Testis (tissue), 3 donors: ENCODE measurements around the gene C2CD3. TPM values are rescaled to one million over a fixed set of nuclear protein-coding genes. Genes with fewer than 3 reads are reported as not detected.
"Not testable (repeated sequence)": the region's sequence is repeated elsewhere in the genome, so short reads cannot be mapped to it uniquely, and the experiment has no call there.

Experiments
- DNase-seq: peaks from one replicate; pipeline ENCODE4 v3.0.0-alpha.2; 2019
- H3K27ac ChIP-seq, 2 donors: fragments of 200-600 bp; sonication (generic); one replicate each; pipeline ENCODE4 v1.5.1; 2019
- H3K27me3 ChIP-seq: fragments of 200-600 bp; sonication (generic); one replicate; pipeline ENCODE4 v1.5.1; 2019
- H3K36me3 ChIP-seq: fragments of 200-600 bp; sonication (generic); one replicate; pipeline ENCODE4 v1.5.1; 2017; ENCODE audit warnings: low read depth; ENCODE audit errors: missing control alignments
- H3K4me1 ChIP-seq: fragments of 200-600 bp; sonication (generic); one replicate; pipeline ENCODE4 v1.5.1; 2019
- H3K4me3 ChIP-seq, 2 donors: fragments of 200-600 bp; sonication (generic); one replicate each; pipeline ENCODE4 v1.5.1; 2017 to 2019
- H3K9me3 ChIP-seq: fragments of 200-600 bp; sonication (generic); one replicate; pipeline ENCODE4 v1.5.1; 2017
- CTCF ChIP-seq, 3 experiments: fragments of 450-650 bp in 2 of 3; fragments of 200-600 bp in 1 of 3; sonication (generic) in 1 of 3; IDR thresholded peaks; one replicate each; pipeline ENCODE4 v1.5.1; 2016 to 2019; ENCODE audit warnings: antibody characterized with exemption in 3 of 3, mild to moderate bottlenecking in 2 of 3, moderate library complexity in 1 of 3
- POLR2A ChIP-seq: fragments of 450-650 bp; IDR thresholded peaks from one replicate; pipeline ENCODE4 v1.6.1; 2017; ENCODE audit warnings: antibody characterized with exemption, mild to moderate bottlenecking, moderate library complexity
- WGBS, 2 donors: methylation state at CpG; one replicate each; pipeline ENCODE4 v1.1.5; 2018; 5-methylcytosine and 5-hydroxymethylcytosine counted together
- intact Hi-C: fragments of 100-400 bp; cut with DNase I; formaldehyde crosslinking; loops from one replicate; pipeline ENCODE4 v1.15.1; 2023; ENCODE audit warnings: low total_unique reads
- polyA plus RNA-seq: library from polyadenylated mRNA; stranded (reverse); fragments of 350-450 nt; fragmentation: Illumina TruSeq; extraction: RNeasy Lipid Tissue Mini Kit (QIAGEN cat#74804); gene quantifications from one replicate; pipeline ENCODE4 v1.2.3, GENCODE V29; 2014; ENCODE audit warnings: low read depth, low replicate concordance; ENCODE audit not compliant: insufficient read depth
- total RNA-seq, 2 donors: library from RNA; depleted of rRNA; stranded (reverse); fragments of >200 nt; gene quantifications; one replicate each; pipeline ENCODE4 v1.2.3, GENCODE V29; 2016

C2CD3 gene
- total and polyA plus RNA-seq, 3 donors from 2014 or later = 56.1 to 89.4 (median 59.0) TPM

DNA sequence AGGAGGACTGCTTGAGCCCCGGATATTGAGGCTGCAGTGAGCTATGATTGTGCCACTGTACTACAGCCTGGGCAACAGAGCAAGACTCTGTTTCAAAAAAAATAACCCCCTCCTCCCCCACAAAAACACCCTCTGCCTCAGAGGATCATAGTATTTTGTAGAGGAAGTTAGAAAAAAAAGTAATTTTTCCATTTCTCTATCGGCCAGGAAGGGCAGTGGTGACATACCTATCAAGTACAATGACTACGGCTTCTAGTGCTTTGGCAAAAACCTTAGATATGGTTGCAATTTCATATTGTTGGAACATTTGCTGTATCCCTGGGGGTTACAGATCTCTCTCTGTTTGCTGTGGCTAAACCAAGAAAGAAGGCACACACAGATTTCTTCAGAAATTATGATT lies 28.9 kb downstream of the C2CD3 start:
- WGBS, 2 donors = 64 to 68% methylated on average over 3 of the region's 3 CpGs
- intact Hi-C loops = no loop called here
- no peaks in the 10 kb centered on the region for H3K36me3 ChIP-seq
- no peaks in the 10 kb centered on the region for H3K9me3 ChIP-seq
- no peak overlapping the region for H3K4me3 ChIP-seq
- H3K27ac ChIP-seq = peak overlapping the region in 1 of 2 donors; percentile 9
- no peaks in the 10 kb centered on the region for H3K27me3 ChIP-seq
- TF ChIP-seq POLR2A (no peak), CTCF (IDR thresholded peaks at IDR 0.05) (no peak)
- DNase-seq = no peak
- H3K4me1 ChIP-seq = no peaks in the 10 kb centered on the region

GRCh38 chr11:74141241-74141695 lies 29.5 kb downstream of the C2CD3 start:
- no peaks in the 10 kb centered on the region for H3K4me1 ChIP-seq
- no peak overlapping the region for H3K4me3 ChIP-seq
- H3K36me3 ChIP-seq = no peaks in the 10 kb centered on the region
- no peaks in the 10 kb centered on the region for H3K27me3 ChIP-seq
- no peak for DNase-seq
- no peak overlapping the region for H3K27ac ChIP-seq
- intact Hi-C loops = no loop called here
- WGBS, 2 donors = 89 to 96% methylated on average over 2 of the region's 2 CpGs
- H3K9me3 ChIP-seq = no peaks in the 10 kb centered on the region
- TF ChIP-seq POLR2A = no peak
- no peak for TF ChIP-seq CTCF (IDR thresholded peaks at IDR 0.05)

- H3K27me3 ChIP-seq, H3K27ac ChIP-seq, H3K4me1 ChIP-seq, H3K36me3 ChIP-seq, intact Hi-C loops, H3K9me3 ChIP-seq, DNase-seq, H3K4me3 ChIP-seq: not testable (repeated sequence)
- 97 to 100% methylated on average over 1 of the region's 1 CpG for WGBS, 2 donors
Observed at GRCh38 chr11:74139919-74140431, 30.8 kb downstream of the C2CD3 start.

DNA sequence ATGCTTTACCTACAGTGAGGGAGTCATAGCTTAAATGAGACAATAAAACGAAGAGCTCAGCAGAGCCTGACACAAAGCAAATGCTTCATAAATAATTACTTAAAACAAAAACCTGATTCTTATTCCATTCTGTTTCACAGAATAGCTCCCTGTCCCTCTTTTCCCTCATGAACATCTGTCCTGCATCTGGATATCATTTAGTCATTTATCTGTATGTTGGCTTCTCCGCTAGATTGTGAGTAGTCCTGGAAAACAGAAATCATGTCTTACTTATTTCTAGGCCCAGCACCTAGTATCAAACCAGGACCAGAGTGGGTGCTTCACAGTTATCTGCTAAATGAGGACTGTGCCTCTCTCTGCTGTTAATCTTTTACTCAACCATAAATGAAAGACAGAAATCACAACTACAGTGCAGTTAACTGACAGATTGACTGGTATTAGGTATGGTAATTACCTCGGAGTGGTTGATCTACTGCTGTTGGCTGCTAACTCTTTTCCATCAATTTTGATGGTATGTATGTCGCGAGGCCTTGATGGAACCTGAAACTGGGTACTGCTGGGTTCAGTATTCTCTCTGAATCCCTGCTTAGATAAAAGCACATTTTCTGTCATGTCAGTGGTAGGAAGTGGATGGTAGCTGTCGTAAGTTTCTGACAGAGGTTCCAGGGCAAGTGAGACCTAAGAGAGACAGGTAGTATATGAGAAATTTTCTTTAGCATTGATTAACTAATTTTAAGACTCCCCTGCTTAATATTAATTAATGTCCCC lies 31.5 kb downstream of the C2CD3 start:
- Histone ChIP-seq H3K36me3 (no peaks in the 10 kb centered on the region), H3K4me3 (no peak overlapping the region), H3K27ac (peak overlapping the region in 1 of 2 donors; percentile 66), H3K9me3 (no peaks in the 10 kb centered on the region), H3K4me1 (no peaks in the 10 kb centered on the region), H3K27me3 (no peaks in the 10 kb centered on the region)
- 88 to 90% methylated on average over 6 of the region's 6 CpGs for WGBS, 2 donors
- TF ChIP-seq POLR2A (no peak), CTCF (IDR thresholded peaks at IDR 0.05) (no peak)
- intact Hi-C loops = no loop called here
- DNase-seq = no peak

DNA sequence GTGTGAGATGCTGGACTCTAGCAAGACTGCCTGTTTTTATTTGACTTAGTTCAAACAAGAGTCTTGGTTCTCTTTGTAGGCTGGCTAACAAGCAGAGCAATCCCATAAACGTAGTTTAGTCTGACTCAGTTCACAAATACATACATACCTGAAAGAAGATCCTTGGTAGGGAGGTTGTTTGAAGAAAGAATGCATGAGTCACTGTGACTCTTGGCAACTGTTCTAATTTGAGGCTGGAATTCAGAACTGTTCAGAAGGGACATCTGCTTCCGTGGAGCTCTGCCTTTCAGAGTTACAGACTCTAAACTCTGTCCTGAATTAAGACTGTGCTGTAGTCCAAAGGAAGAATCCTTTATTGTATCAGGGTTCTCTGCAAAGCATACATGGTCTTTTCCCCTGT lies 32.2 kb downstream of the C2CD3 start:
- peak; percentile 20 for DNase-seq
- peak overlapping the region; percentile 53 to 66 for H3K27ac ChIP-seq
- no peaks in the 10 kb centered on the region for H3K36me3 ChIP-seq
- H3K27me3 ChIP-seq = no peaks in the 10 kb centered on the region
- no peak overlapping the region for H3K4me3 ChIP-seq
- intact Hi-C loops = no loop called here
- TF ChIP-seq CTCF (IDR thresholded peaks at IDR 0.05) (no peak), POLR2A (no peak)
- H3K4me1 ChIP-seq = no peaks in the 10 kb centered on the region
- 33 to 53% methylated on average over 2 of the region's 2 CpGs for WGBS, 2 donors
- H3K9me3 ChIP-seq = no peaks in the 10 kb centered on the region
